Esophagus (tissue), 2 donors: ENCODE measurements around the gene SELENOI. TPM values are rescaled to one million over a fixed set of nuclear protein-coding genes. Genes with fewer than 3 reads are reported as not detected.

Experiments
- H3K27ac ChIP-seq, 2 donors: one replicate each; pipeline ENCODE4 v1.5.1; 2013; ENCODE audit warnings: low read depth in 2 of 2, mild to moderate bottlenecking in 2 of 2, inconsistent platforms in 1 of 2, low read length in 1 of 2, moderate library complexity in 1 of 2
- H3K27me3 ChIP-seq, 2 donors: one replicate each; pipeline ENCODE4 v1.6.1; 2013; ENCODE audit warnings: low read length in 2 of 2, control low read depth in 1 of 2, mild to moderate bottlenecking in 1 of 2; ENCODE audit not compliant: insufficient read depth in 2 of 2, control insufficient read depth in 1 of 2
- H3K36me3 ChIP-seq, 2 donors: one replicate each; pipeline ENCODE4 v1.6.1; 2013; ENCODE audit warnings: low read length in 1 of 2; ENCODE audit not compliant: control insufficient read depth in 2 of 2, insufficient read depth in 2 of 2
- H3K4me1 ChIP-seq, 2 donors: one replicate each; pipeline ENCODE4 v1.6.1; 2013; ENCODE audit warnings: low read length in 1 of 2; ENCODE audit not compliant: control insufficient read depth in 2 of 2, insufficient read depth in 2 of 2
- H3K4me3 ChIP-seq, 2 donors: one replicate each; pipeline ENCODE4 v1.5.1; 2013; ENCODE audit warnings: low read length in 2 of 2, mild to moderate bottlenecking in 2 of 2, low read depth in 1 of 2, moderate library complexity in 1 of 2
- H3K9me3 ChIP-seq, 2 donors: one replicate each; pipeline ENCODE4 v1.6.1; 2013; ENCODE audit warnings: mild to moderate bottlenecking in 2 of 2, low read depth in 1 of 2, low read length in 1 of 2, moderate library complexity in 1 of 2; ENCODE audit not compliant: control insufficient read depth in 2 of 2, insufficient read depth in 1 of 2
- WGBS, 2 donors: extraction: QIAGEN DNeasy Blood & Tissue Kit; methylation state at CpG; one replicate each; pipeline ENCODE4 v1.1.7; 2013; 5-methylcytosine and 5-hydroxymethylcytosine counted together
- polyA plus RNA-seq, 2 donors: library from polyadenylated mRNA; stranded (reverse); fragments of 200-250 nt; gene quantifications; one replicate each; pipeline ENCODE4 v1.2.3, GENCODE V29; 2013
- donor health status: healthy with polysubstance abuse.
- donor health status: Bipolar disorder and iron deficiency.

Gene SELENOI
- polyA plus RNA-seq, 2 donors: 3.9 to 6.8 TPM

DNA sequence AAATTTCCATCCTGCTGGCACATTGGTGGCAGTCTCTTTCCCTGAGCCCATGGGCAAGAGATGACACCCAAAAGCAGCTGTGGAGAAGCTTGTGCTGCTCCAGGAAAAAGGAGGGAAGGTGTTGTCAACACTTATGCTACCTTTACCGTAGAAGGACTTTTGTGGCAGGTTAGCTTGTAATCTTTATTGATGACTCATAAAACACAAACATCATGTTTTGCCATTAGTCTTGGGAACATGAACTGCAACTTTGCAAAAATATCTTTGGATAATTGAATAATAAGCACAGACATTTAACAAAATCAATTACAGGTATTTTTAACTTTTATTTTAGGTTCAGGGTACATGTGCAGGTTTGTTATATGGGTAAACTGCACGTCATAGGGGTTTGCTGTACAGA, 89.2 kb downstream of the SELENOI start:
- WGBS, 2 donors: 67 to 77% methylated on average over 2 of the region's 2 CpGs
- no peaks in the 10 kb centered on the region for H3K36me3 ChIP-seq
- no peaks in the 10 kb centered on the region for H3K27me3 ChIP-seq
- no peaks in the 10 kb centered on the region for H3K4me1 ChIP-seq
- no peak overlapping the region for H3K4me3 ChIP-seq
- H3K9me3 ChIP-seq: no peaks in the 10 kb centered on the region
- H3K27ac ChIP-seq: no peak overlapping the region

DNA sequence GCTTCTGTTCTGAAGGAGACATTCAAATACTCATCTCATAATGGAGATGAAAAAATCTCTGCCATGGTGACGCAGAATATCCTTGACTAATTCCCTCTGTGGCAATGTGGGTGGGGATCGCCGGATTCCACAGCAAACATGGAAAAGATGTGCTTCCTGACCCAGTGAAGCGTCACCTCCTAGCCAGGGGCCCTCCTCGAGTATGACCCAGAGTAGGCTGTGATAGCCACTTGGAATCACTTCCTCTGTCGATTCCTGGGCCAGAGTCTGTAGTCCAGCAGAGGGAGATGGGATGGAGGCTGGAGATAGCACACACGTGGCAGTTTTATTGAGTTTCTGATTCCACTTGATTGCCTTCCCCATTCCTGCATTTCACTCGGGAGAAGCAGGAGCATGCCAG, 92.6 kb downstream of the SELENOI start:
- H3K27me3 ChIP-seq: no peaks in the 10 kb centered on the region
- H3K27ac ChIP-seq: no peak overlapping the region
- H3K4me3 ChIP-seq: no peak overlapping the region
- 59 to 64% methylated on average over 8 of the region's 8 CpGs for WGBS, 2 donors
- no peaks in the 10 kb centered on the region for H3K36me3 ChIP-seq
- H3K9me3 ChIP-seq: no peaks in the 10 kb centered on the region
- no peaks in the 10 kb centered on the region for H3K4me1 ChIP-seq

DNA sequence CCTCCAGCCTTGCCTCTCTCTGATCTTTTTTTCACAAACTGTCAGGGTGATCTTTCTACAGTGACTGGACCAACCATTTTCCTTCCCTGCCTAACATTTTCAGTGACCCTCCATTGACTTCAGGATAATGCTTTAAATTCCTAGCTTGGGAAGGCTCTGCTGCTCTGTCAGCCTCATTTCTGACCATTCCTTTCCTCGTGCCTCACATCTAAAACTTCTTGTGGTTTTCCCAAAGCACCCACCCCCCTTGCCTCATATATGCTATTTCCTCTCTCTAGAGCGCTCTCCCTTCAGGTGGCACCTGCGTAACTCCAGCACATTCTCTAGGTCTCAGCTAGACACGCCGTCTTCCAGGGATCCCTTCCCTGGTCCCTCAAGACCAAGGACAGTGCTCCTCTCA, 93.0 kb downstream of the SELENOI start:
- WGBS, 2 donors: 76 to 77% methylated on average over 5 of the region's 5 CpGs
- Histone ChIP-seq H3K4me3 (no peak overlapping the region), H3K9me3 (no peaks in the 10 kb centered on the region), H3K4me1 (no peaks in the 10 kb centered on the region), H3K27me3 (no peaks in the 10 kb centered on the region), H3K27ac (no peak overlapping the region), H3K36me3 (no peaks in the 10 kb centered on the region)

DNA sequence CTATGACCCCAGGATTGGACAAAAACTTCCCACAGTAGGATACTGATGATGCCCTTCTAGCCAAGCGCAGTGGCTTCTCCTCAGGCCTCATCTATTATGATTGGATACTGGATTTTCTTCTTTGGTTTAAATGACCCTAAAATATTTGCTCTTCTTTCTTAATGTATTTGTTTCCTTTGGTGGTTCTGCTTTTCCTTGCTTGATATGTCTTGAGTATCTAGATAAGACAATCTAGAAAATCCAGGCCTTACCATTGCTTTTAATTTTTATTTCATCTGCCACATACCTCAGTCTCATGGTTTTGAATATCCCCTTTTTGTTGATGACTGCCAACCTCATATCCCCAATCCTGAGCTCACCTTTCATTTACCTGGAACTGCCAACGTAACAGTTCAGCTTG, 96.4 kb downstream of the SELENOI start:
- Histone ChIP-seq H3K4me3 (no peak overlapping the region), H3K9me3 (no peaks in the 10 kb centered on the region), H3K27ac (no peak overlapping the region), H3K36me3 (no peaks in the 10 kb centered on the region), H3K27me3 (no peaks in the 10 kb centered on the region), H3K4me1 (no peaks in the 10 kb centered on the region)
- 91 to 92% methylated on average over 2 of the region's 2 CpGs for WGBS, 2 donors

DNA sequence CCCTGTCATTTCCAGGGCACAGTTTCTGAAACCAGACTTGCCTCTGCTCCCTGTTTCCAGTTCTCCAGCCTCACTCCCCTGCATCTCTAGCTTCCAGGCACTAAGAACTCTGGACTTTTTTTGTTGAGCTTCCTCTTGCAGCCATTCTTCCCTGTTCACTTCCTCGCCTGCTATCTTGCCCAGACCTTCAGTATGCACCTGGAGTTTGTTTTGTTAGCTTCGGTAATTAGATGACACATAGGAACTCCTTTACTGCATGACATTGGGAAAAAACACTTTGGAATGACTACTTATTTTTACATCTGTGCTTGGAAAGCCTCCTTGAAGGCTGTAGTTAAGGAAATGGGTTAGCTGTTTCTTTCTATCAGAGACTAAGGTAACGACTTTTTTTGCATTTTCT, 96.8 kb downstream of the SELENOI start:
- no peak overlapping the region for H3K27ac ChIP-seq
- WGBS, 2 donors: 71 to 72% methylated on average over 3 of the region's 3 CpGs
- no peaks in the 10 kb centered on the region for H3K9me3 ChIP-seq
- H3K36me3 ChIP-seq: no peaks in the 10 kb centered on the region
- no peaks in the 10 kb centered on the region for H3K4me1 ChIP-seq
- H3K27me3 ChIP-seq: no peaks in the 10 kb centered on the region
- no peak overlapping the region for H3K4me3 ChIP-seq

DNA sequence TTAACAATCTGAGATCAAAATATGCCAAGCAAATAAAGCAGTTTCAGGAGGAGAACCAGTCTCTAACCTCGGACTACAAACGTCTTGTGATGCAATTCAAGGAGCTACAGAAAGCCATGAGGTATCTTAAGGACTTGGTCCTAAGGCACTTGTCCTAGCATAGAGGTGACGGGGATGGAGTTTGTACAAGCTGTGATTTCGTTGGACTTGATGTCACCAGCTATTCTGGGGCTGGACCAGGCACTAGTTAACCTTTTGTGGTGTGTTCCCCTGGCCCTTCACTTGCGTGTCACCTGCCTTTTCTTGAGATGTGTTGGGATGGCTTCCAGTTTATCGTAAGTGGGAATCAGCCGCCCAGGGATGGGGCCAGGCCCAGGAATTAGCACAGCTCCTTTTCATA, 98.3 kb downstream of the SELENOI start:
- H3K27ac ChIP-seq: no peak overlapping the region
- no peaks in the 10 kb centered on the region for H3K27me3 ChIP-seq
- no peak overlapping the region for H3K4me3 ChIP-seq
- H3K36me3 ChIP-seq: no peaks in the 10 kb centered on the region
- H3K4me1 ChIP-seq: no peaks in the 10 kb centered on the region
- 84 to 86% methylated on average over 7 of the region's 7 CpGs for WGBS, 2 donors
- no peaks in the 10 kb centered on the region for H3K9me3 ChIP-seq

Other genes with a start within 250 kb of the SELENOI start
- under 1 TPM; 0.35 to 0.64 TPM for gene GAREM2, start 173.1 kb upstream of the SELENOI start, polyA plus RNA-seq
- gene HADHA, start 101.5 kb upstream of the SELENOI start, polyA plus RNA-seq: 10 to 100 TPM; 26.4 to 77.1 TPM
- 10 to 100 TPM; 50.0 to 82.4 TPM for gene HADHB, start 101.2 kb upstream of the SELENOI start, polyA plus RNA-seq
- gene ADGRF3, start 646 bp downstream of the SELENOI start, polyA plus RNA-seq: under 1 TPM; 0.11 to 0.12 TPM
- gene DRC1, start 55.8 kb downstream of the SELENOI start, polyA plus RNA-seq: under 1 TPM in 1 of 2 donors, not detected in 1; 0.08 TPM
- under 1 TPM; 0.04 to 0.20 TPM for gene OTOF, start 132.0 kb downstream of the SELENOI start, polyA plus RNA-seq